HepG2 (cell line): Measurements from ENCODE around the gene TRMT2A. TPM values are rescaled to one million over a fixed set of nuclear protein-coding genes. Genes with fewer than 3 reads are reported as not detected.
A peak's percentile ranks its signal among the peaks of the same experiment; 100 is the strongest.

Experiments
- BRD4 ChIP-seq: sonication (generic); formaldehyde crosslinking; IDR thresholded peaks from 2 replicates; pipeline ENCODE4 v1.4.0; 2020; ENCODE audit warnings: missing genetic modification reagents
- CENPX ChIP-seq: sonication (generic); formaldehyde crosslinking; IDR thresholded peaks from 2 replicates; pipeline ENCODE4 v1.9.0; 2021; ENCODE audit warnings: mild to moderate bottlenecking, missing genetic modification reagents, moderate library complexity
- CHD2 ChIP-seq: IDR thresholded peaks from 2 replicates; pipeline ENCODE4 v1.6.1; 2011; ENCODE audit warnings: low read depth, low read length, improper control_type of control experiment
- GRHL1 ChIP-seq: sonication (generic); formaldehyde crosslinking; conservative IDR thresholded peaks from 2 replicates; pipeline ENCODE4 v1.8.0; 2022; ENCODE audit warnings: missing genetic modification reagents
- GZF1 ChIP-seq: sonication (generic); formaldehyde crosslinking; IDR thresholded peaks from 2 replicates; pipeline ENCODE4 v1.5.1; 2020; ENCODE audit warnings: mild to moderate bottlenecking, missing genetic modification reagents
- HMGXB4 ChIP-seq, 2 experiments: sonication (generic) in 1 of 2; formaldehyde crosslinking in 1 of 2; IDR thresholded peaks; 2 replicates each; pipeline versions ENCODE4 v1.4.0 to v1.6.1; 2018 to 2020; ENCODE audit warnings: missing genetic modification reagents in 2 of 2, borderline replicate concordance in 1 of 2, low read depth in 1 of 2, mild to moderate bottlenecking in 1 of 2, missing biosample characterization in 1 of 2
- HNF1B ChIP-seq: sonication (generic); formaldehyde crosslinking; IDR thresholded peaks from 2 replicates; pipeline ENCODE4 v1.5.1; 2020; ENCODE audit warnings: mild to moderate bottlenecking, moderate library complexity, missing genetic modification reagents
- HNRNPK ChIP-seq: fragments of 200-400 bp; formaldehyde crosslinking; IDR thresholded peaks from 2 replicates; pipeline ENCODE4 v1.6.1; 2018; ENCODE audit warnings: low read length, low read depth, moderate library complexity, mild to moderate bottlenecking; ENCODE audit not compliant: poor library complexity, severe bottlenecking
- IRF9 ChIP-seq: sonication (generic); formaldehyde crosslinking; IDR thresholded peaks from 2 replicates; pipeline ENCODE4 v1.8.0; 2022; ENCODE audit warnings: missing genetic modification reagents, mild to moderate bottlenecking, borderline replicate concordance
- KDM5A ChIP-seq: fragments of 200-600 bp; sonication (generic); IDR thresholded peaks from 2 replicates; pipeline ENCODE4 v1.7.0; 2018; ENCODE audit warnings: antibody characterized with exemption, mild to moderate bottlenecking, low read length, borderline replicate concordance
- MAX ChIP-seq: IDR thresholded peaks from 2 replicates; pipeline ENCODE4 v1.6.1; 2012; ENCODE audit warnings: inconsistent platforms
- SATB2 ChIP-seq: sonication (generic); formaldehyde crosslinking; IDR thresholded peaks from 2 replicates; pipeline ENCODE4 v1.5.0; 2020; ENCODE audit warnings: missing genetic modification reagents
- U2AF2 ChIP-seq: fragments of 200-400 bp; formaldehyde crosslinking; IDR thresholded peaks from 2 replicates; pipeline ENCODE4 v1.6.1; 2017; ENCODE audit warnings: low read depth, mild to moderate bottlenecking, low read length
- ZFP62 ChIP-seq: sonication (generic); formaldehyde crosslinking; IDR thresholded peaks from 2 replicates; pipeline ENCODE4 v1.4.0; 2020; ENCODE audit warnings: missing genetic modification reagents
- ZFX ChIP-seq: sonication (generic); formaldehyde crosslinking; IDR thresholded peaks from 2 replicates; pipeline ENCODE4 v1.4.0; 2020; ENCODE audit warnings: mild to moderate bottlenecking, low read depth, missing genetic modification reagents, moderate library complexity
- ZNF230 ChIP-seq: sonication (generic); formaldehyde crosslinking; IDR thresholded peaks from 2 replicates; pipeline ENCODE4 v1.4.0; 2020; ENCODE audit warnings: mild to moderate bottlenecking, missing genetic modification reagents
- ZNF383 ChIP-seq: sonication (generic); formaldehyde crosslinking; IDR thresholded peaks from 2 replicates; pipeline ENCODE4 v1.4.0; 2020; ENCODE audit warnings: missing genetic modification reagents, mild to moderate bottlenecking, borderline replicate concordance
- ZNF441 ChIP-seq: sonication (generic); formaldehyde crosslinking; IDR thresholded peaks from 2 replicates; pipeline ENCODE4 v1.7.0; 2021; ENCODE audit warnings: missing genetic modification reagents, borderline replicate concordance
- ZNF589 ChIP-seq: sonication (generic); formaldehyde crosslinking; conservative IDR thresholded peaks from 2 replicates; pipeline ENCODE4 v1.8.0; 2022; ENCODE audit warnings: mild to moderate bottlenecking, moderate library complexity, missing genetic modification reagents
- ZNF605 ChIP-seq: sonication (generic); formaldehyde crosslinking; IDR thresholded peaks from 2 replicates; pipeline ENCODE4 v1.8.0; 2022; ENCODE audit warnings: mild to moderate bottlenecking, missing genetic modification reagents
- ZNF616 ChIP-seq: sonication (generic); formaldehyde crosslinking; IDR thresholded peaks from 2 replicates; pipeline ENCODE4 v1.5.0; 2020; ENCODE audit warnings: low read depth, mild to moderate bottlenecking, missing genetic modification reagents
- ZNF747 ChIP-seq: sonication (generic); formaldehyde crosslinking; IDR thresholded peaks from 2 replicates; pipeline ENCODE4 v1.8.1; 2023; ENCODE audit warnings: missing genetic modification reagents, mild to moderate bottlenecking, borderline replicate concordance
- ZSCAN29 ChIP-seq: sonication (generic); formaldehyde crosslinking; conservative IDR thresholded peaks from 2 replicates; pipeline ENCODE4 v1.4.0; 2020; ENCODE audit warnings: mild to moderate bottlenecking, missing genetic modification reagents
- polyA plus RNA-seq, 8 experiments: library from polyadenylated mRNA; depleted of rRNA in 3 of 8; stranded (reverse) in 7 of 8; unstranded in 1 of 8; fragments of >200 nt; fragmentation: Illumina TruSeq in 4 of 8; extraction: Trizol in 4 of 8; gene quantifications; 2 replicates each; pipeline versions ENCODE4 v1.2.1 to v1.2.3, GENCODE V29; 2011 to 2016; ENCODE audit warnings: low read depth in 4 of 8, missing spikeins in 1 of 8, mixed read lengths in 1 of 8; ENCODE audit not compliant: insufficient read depth in 1 of 8
- total RNA-seq, 5 experiments: library from RNA; depleted of rRNA; stranded (reverse); fragments of >200 nt; fragmentation: Illumina TruSeq; extraction: Trizol; gene quantifications; 2 replicates each; pipeline ENCODE4 v1.2.3, GENCODE V29; 2016; ENCODE audit warnings: low read depth in 1 of 5

The TRMT2A gene
- total and polyA plus RNA-seq, 2 of the 13 experiments (the other 11 are each of a cell fraction or from before 2014, with no cell fraction given): 24.0 to 30.3 TPM

- TF ChIP-seq IRF9 (CRISPR knock-in tag): peak; percentile 93
- peak; percentile 90 for TF ChIP-seq ZFX (CRISPR knock-in tag)
- TF ChIP-seq ZSCAN29: 0 out of 2 replicates have a peak, but pooled peaks have one; percentile 38
- TF ChIP-seq U2AF2: no peak
- TF ChIP-seq ZNF230 (CRISPR knock-in tag): peak; percentile 92; the same call in 1 of the 2 replicates
- TF ChIP-seq ZNF589 (CRISPR knock-in tag): peak; percentile 72; the same call in 1 of the 2 replicates
- TF ChIP-seq HNF1B (CRISPR knock-in tag): peak; percentile 59
- peak; percentile 97 for TF ChIP-seq MAX
- TF ChIP-seq ZFP62: peak; percentile 99; the same call in 1 of the 2 replicates
- TF ChIP-seq ZNF605: peak; percentile 75; the same call in 1 of the 2 replicates
- TF ChIP-seq HNRNPK: peak; percentile 24
- TF ChIP-seq GZF1 (CRISPR knock-in tag): no peak
- no peak; the same call in 1 of the 2 replicates for TF ChIP-seq ZNF441 (CRISPR knock-in tag)
- TF ChIP-seq ZNF616 (CRISPR knock-in tag): peak; percentile 84; the same call in 1 of the 2 replicates
- TF ChIP-seq CENPX (CRISPR knock-in tag): no peak
- no peak for TF ChIP-seq KDM5A
- peak; percentile 30 to 88; a peak in 3 of 4 replicates for TF ChIP-seq HMGXB4 (CRISPR knock-in tag; IDR thresholded peaks at IDR 0.05; ENCODE audit: borderline replicate concordance in 1 of 2, low read depth in 1 of 2)
- TF ChIP-seq ZNF383 (CRISPR knock-in tag): no peak
- TF ChIP-seq CHD2: peak; percentile 76
- TF ChIP-seq BRD4 (CRISPR knock-in tag): peak; percentile 91
- peak; percentile 54; the same call in 1 of the 2 replicates for TF ChIP-seq ZNF747 (CRISPR knock-in tag)
- 0 out of 2 replicates have a peak, but pooled peaks have one; percentile 32 for TF ChIP-seq SATB2 (CRISPR knock-in tag)
- TF ChIP-seq GRHL1 (CRISPR knock-in tag): no peak
Measured at GRCh38 chr22:20079745-20080444, 37.1 kb downstream of the TRMT2A start, which contains the start of gene DGCR8 (continued).
